ENCODE results near the gene SKAP1. TPM values are rescaled to one million over a fixed set of nuclear protein-coding genes. Genes with fewer than 3 reads are reported as not detected.
"Not testable (repeated sequence)": the region's sequence is repeated elsewhere in the genome, so short reads cannot be mapped to it uniquely, and the experiment has no call there.

SKAP1 gene
- polyA plus RNA-seq, 1 of the 3 experiments (the other 2 are of a cell fraction) = not detected

DNA sequence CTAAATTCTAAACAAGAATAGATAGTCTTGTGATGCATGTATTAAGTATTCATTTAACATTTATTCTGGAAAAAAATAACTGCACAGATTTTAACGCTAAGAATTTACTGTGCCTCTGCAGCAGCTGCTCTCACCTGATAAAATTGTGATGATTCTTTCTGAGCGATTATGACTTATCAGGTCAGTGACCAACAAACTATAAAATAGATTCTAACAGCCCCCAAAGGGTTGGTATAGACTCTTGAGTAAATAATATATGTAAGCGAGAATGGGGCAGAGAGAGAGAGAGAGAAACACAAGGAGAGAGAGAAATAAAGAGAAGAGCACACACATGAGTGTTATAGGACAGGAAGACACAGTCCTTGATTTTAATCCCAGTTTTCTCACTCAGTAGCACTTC, 178.1 kb downstream of the SKAP1 start (continued):
- no peak for TF ChIP-seq ZBTB33 (IDR thresholded peaks at IDR 0.05; ENCODE audit: borderline replicate concordance, low read depth)
- no peak for TF ChIP-seq TEAD4 (IDR thresholded peaks at IDR 0.05; ENCODE audit: borderline replicate concordance, insufficient read depth)
- no peak for TF ChIP-seq FOSL2 (IDR thresholded peaks at IDR 0.05; ENCODE audit: borderline replicate concordance, low read depth)

DNA sequence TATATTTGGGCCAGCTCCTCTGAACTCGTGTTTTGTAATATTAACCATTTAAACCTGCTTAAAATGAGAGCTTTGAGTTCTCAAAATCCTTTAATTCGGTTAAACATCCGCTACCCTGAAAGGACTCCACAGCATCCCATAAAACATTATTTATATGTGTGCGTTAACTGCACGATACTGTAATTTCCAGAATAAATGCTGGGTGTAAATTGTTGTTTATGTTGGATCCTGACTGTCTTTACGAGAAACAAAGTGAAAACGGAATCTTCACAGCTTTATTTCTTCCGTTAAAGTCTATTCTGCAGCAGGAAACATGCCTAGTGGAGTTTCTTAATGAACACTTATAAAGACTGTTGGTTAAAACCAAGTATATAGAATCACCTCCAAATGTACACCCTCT, 179.1 kb downstream of the SKAP1 start:
- no peak for TF ChIP-seq GATA2 (CRISPR knock-in tag; IDR thresholded peaks at IDR 0.05)
- no peak for TF ChIP-seq PBX3 (IDR thresholded peaks at IDR 0.05)
- TF ChIP-seq RAD21 (IDR thresholded peaks at IDR 0.05; ENCODE audit: low read length) = no peak
- no peak for TF ChIP-seq MEF2A (IDR thresholded peaks at IDR 0.05; ENCODE audit: borderline replicate concordance, low read depth)
- TF ChIP-seq ELF1 (IDR thresholded peaks at IDR 0.05) = no peak
- no peak for TF ChIP-seq NFIC (IDR thresholded peaks at IDR 0.05; ENCODE audit: borderline replicate concordance)
- TF ChIP-seq NRF1 (IDR thresholded peaks at IDR 0.05; ENCODE audit: low read depth, low read length) = no peak
- TF ChIP-seq MXI1 (IDR thresholded peaks at IDR 0.05; ENCODE audit: low read depth, low read length) = no peak
- no peak for TF ChIP-seq TCF12 (IDR thresholded peaks at IDR 0.05)
- no peak for TF ChIP-seq POLR2AphosphoS5 (IDR thresholded peaks at IDR 0.05; ENCODE audit: low read depth, low read length)
- TF ChIP-seq FOSL2 (IDR thresholded peaks at IDR 0.05; ENCODE audit: borderline replicate concordance, low read depth) = no peak
- no peak for TF ChIP-seq TAF1 (IDR thresholded peaks at IDR 0.05; ENCODE audit: borderline replicate concordance, low read depth, low read length)
- no peak for TF ChIP-seq CHD2 (IDR thresholded peaks at IDR 0.05; ENCODE audit: low read length, partially characterized antibody)
- no peak for TF ChIP-seq GABPA (IDR thresholded peaks at IDR 0.05; ENCODE audit: low read depth)
- TF ChIP-seq YY1 (IDR thresholded peaks at IDR 0.05; ENCODE audit: low read depth) = no peak
- TF ChIP-seq RFX5 (IDR thresholded peaks at IDR 0.05; ENCODE audit: low read length) = no peak
- no peak for TF ChIP-seq TEAD4 (IDR thresholded peaks at IDR 0.05; ENCODE audit: borderline replicate concordance, insufficient read depth)
- DNase-seq = no peak
- ChIA-PET POLR2A (no interaction called here), CTCF (interaction anchor here (0.8 to 2.7 kb wide), 4 partner anchors 12 to 85 kb away, joined by 3 to 31 read pairs (median 4); no protein-coding TSS in a partner anchor)
- Histone ChIP-seq H2AFZ (ENCODE audit: low read depth) (no peak overlapping the region), H3K4me2 (no peak overlapping the region), H3K27me3 (ENCODE audit: insufficient read depth) (peaks cover 70% of the 10 kb centered on the region), H3K27ac (ENCODE audit: low read depth in 2 of 2, low read length in 1 of 2) (no peak overlapping the region), H3K79me2 (ENCODE audit: insufficient read depth) (no peaks in the 10 kb centered on the region), H3K9ac (no peak overlapping the region), H3K36me3 (replicated peaks in 1 of 2; ENCODE audit: control insufficient read depth in 1 of 2, insufficient read depth in 2 of 2, low read length in 1 of 2) (no peaks in the 10 kb centered on the region), H3K9me2 (no peaks in the 10 kb centered on the region), H4K20me1 (ENCODE audit: insufficient read depth) (no peaks in the 10 kb centered on the region), H3F3A (replicated peaks; ENCODE audit: insufficient read depth) (no peaks in the 10 kb centered on the region), H3K4me3 (ENCODE audit: low read depth in 2 of 2, low read length in 1 of 2) (no peak overlapping the region), H3K4me1 (ENCODE audit: control insufficient read depth in 1 of 2, insufficient read depth in 2 of 2, low read depth in 1 of 2, low read length in 1 of 2) (no peaks in the 10 kb centered on the region), H3K9me3 (no peaks in the 10 kb centered on the region)
- 18% methylated on average over 8 of the region's 8 CpGs for whole genome bisulfite sequencing (ENCODE audit: low lambda C conversion rate)

GRCh38 chr17:48250059-48250458, 180.0 kb downstream of the SKAP1 start:
- H3K9ac ChIP-seq; H4K20me1 ChIP-seq (ENCODE audit: insufficient read depth); H3K27ac ChIP-seq (ENCODE audit: low read depth in 2 of 2, low read length in 1 of 2); POLR2A ChIA-PET; H3K4me3 ChIP-seq (ENCODE audit: low read depth in 2 of 2, low read length in 1 of 2); H3F3A ChIP-seq (replicated peaks; ENCODE audit: insufficient read depth); H3K79me2 ChIP-seq (ENCODE audit: insufficient read depth); H2AFZ ChIP-seq (ENCODE audit: low read depth); H3K9me3 ChIP-seq; H3K4me2 ChIP-seq; H3K9me2 ChIP-seq; DNase-seq; H3K4me1 ChIP-seq (ENCODE audit: control insufficient read depth in 1 of 2, insufficient read depth in 2 of 2, low read depth in 1 of 2, low read length in 1 of 2); H3K36me3 ChIP-seq (replicated peaks in 1 of 2; ENCODE audit: control insufficient read depth in 1 of 2, insufficient read depth in 2 of 2, low read length in 1 of 2): not testable (repeated sequence)
- WGBS (ENCODE audit: low lambda C conversion rate) = 22% methylated on average over 5 of the region's 5 CpGs
- peaks cover 77% of the 10 kb centered on the region for H3K27me3 ChIP-seq (ENCODE audit: insufficient read depth)
- CTCF ChIA-PET = interaction anchor here (0.8 to 2.7 kb wide), 7 partner anchors 9 to 44 kb away, joined by 3 to 31 read pairs (median 5); no protein-coding TSS in a partner anchor

All from SK-N-SH (cell line).